ENCODE measurements around the gene MCRIP1. TPM values are rescaled to one million over a fixed set of nuclear protein-coding genes. Genes with fewer than 3 reads are reported as not detected.

MCRIP1 gene
- total RNA-seq, 1 donor from 2014 or later = 218 TPM

DNA sequence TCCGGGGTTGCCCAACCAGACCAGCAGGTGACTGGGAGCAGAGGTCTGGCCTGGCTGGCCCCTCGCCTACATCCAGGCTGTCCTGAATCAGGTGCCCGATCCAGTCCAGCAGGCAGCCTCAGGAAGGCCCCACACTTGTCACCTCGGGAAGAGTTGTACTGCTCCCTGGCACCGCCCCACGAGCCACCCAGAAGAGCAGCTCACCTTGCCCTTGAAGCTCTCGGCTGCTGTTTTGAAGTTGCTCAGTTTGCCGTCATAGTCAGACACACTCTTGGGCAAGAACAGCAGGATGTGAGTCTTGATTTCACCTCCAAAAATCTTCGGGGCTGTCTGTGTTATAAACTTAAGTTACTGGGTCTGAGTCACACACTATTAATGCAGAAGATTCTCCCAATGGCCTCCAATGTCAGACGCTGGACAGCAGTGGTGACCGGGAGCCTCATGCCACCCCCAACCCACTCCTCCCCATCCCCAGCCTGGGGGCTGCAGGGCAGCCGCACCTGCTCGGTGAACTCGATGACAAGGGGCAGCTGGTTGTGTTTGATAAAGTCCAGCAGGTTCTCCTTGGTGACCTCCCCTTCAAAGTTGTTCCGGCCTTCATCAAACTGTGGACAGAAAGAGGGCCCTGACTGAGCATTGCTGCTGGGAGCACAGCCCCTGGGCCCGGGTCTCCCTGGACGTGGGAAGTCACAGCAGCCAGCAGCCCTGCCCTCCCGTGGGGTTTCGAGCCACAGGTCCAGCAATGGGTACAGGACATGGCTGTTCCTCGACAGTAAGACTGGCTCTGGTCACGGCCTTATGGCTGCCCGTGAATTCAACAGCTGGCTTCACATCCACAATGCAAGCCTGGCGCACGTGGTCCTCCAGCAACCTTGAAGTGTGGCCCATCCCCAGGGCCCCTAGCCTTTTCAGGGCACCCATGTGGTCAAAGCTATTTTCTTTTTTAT lies 13.9 kb upstream of the MCRIP1 start:
- H3K36me3 Mint-ChIP-seq (ENCODE audit: unreplicated experiment) = no peaks in the 10 kb centered on the region
- H3K4me1 Mint-ChIP-seq (ENCODE audit: low read depth, unreplicated experiment) = no peaks in the 10 kb centered on the region
- DNase-seq = no peak
- no peak overlapping the region for H3K4me3 Mint-ChIP-seq (ENCODE audit: unreplicated experiment)
- no peaks in the 10 kb centered on the region for H3K9me3 Mint-ChIP-seq (ENCODE audit: unreplicated experiment)
- no peak overlapping the region for H3K27ac Mint-ChIP-seq (ENCODE audit: unreplicated experiment)
- H3K27me3 Mint-ChIP-seq (ENCODE audit: unreplicated experiment) = peaks cover 5% of the 10 kb centered on the region
- TF ChIP-seq, protein P1, sequence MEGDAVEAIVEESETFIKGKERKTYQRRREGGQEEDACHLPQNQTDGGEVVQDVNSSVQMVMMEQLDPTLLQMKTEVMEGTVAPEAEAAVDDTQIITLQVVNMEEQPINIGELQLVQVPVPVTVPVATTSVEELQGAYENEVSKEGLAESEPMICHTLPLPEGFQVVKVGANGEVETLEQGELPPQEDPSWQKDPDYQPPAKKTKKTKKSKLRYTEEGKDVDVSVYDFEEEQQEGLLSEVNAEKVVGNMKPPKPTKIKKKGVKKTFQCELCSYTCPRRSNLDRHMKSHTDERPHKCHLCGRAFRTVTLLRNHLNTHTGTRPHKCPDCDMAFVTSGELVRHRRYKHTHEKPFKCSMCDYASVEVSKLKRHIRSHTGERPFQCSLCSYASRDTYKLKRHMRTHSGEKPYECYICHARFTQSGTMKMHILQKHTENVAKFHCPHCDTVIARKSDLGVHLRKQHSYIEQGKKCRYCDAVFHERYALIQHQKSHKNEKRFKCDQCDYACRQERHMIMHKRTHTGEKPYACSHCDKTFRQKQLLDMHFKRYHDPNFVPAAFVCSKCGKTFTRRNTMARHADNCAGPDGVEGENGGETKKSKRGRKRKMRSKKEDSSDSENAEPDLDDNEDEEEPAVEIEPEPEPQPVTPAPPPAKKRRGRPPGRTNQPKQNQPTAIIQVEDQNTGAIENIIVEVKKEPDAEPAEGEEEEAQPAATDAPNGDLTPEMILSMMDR (IDR thresholded peaks at IDR 0.05; ENCODE audit: partially characterized antibody, unreplicated experiment) = no peak

DNA sequence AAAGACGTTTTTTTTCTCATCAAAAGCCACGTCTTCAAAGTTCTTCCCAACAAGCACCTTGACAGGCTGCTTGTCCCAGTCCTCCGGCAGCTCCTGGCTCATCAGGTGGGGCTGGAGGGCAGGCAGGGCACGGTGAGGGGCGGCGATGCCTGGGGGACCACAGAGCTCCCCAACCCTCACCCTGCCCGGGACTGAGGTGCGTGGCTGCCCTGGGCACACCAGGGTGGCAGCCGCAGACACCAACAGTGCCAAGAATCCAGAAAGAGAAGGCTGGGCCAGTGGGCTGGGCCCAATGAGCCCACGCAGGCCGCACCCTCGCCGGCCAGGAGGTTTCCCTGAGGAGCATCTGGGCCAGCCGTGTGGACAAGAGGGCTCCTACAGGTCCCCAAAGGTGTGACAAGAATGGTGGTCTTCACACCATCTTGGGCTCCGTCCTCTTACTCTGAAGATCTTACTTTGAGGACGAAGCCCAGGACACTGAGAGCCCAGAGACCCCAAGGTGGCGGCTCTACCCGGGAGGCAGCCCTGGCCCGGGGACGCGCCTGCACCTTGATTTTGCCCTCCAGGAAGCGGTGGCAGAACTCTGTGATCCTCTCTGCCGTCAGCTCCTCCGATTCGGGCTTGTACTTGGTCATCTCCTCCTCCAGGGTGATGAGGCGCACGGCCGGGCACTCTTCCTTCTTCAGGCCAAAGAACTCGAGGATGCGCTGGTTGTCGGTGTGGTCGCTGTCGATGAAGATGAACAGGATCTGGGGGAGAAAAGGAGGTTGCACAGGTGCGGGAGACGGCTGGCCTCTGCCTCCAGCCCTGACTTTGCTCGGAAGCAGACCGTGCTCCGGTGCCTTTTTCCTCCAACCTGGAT lies 13.0 kb upstream of the MCRIP1 start:
- TF ChIP-seq, protein P1 (IDR thresholded peaks at IDR 0.05; ENCODE audit: partially characterized antibody, unreplicated experiment) = no peak
- Mint-ChIP-seq H3K4me3 (ENCODE audit: unreplicated experiment) (no peak overlapping the region), H3K27me3 (ENCODE audit: unreplicated experiment) (peaks cover 5% of the 10 kb centered on the region), H3K4me1 (ENCODE audit: low read depth, unreplicated experiment) (no peaks in the 10 kb centered on the region), H3K9me3 (ENCODE audit: unreplicated experiment) (no peaks in the 10 kb centered on the region), H3K27ac (ENCODE audit: unreplicated experiment) (no peak overlapping the region), H3K36me3 (ENCODE audit: unreplicated experiment) (no peaks in the 10 kb centered on the region)
- no peak for DNase-seq

DNA sequence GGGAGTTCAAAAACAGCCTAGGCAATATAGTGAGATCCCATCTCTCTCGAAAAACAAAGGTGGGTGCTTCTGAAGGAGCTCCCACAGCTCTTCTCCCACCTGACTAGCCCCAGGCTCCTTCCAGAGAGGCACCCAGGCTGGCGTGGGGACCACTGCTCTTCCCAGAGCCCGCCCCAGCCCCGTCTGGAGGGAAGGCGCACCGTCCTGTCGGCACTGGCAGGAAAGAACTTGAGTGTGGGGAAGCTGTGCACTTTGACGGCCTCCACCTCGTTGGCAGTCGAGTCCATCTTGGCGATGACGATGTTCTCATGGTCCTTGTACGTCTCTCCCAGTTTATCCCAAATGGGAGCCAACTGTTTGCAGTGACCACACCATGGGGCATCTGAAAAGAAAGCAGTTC lies 12.3 kb upstream of the MCRIP1 start:
- TF ChIP-seq, protein P1 (IDR thresholded peaks at IDR 0.05; ENCODE audit: partially characterized antibody, unreplicated experiment) = no peak
- Mint-ChIP-seq H3K36me3 (ENCODE audit: unreplicated experiment) (no peaks in the 10 kb centered on the region), H3K27ac (ENCODE audit: unreplicated experiment) (no peak overlapping the region), H3K4me3 (ENCODE audit: unreplicated experiment) (no peak overlapping the region), H3K4me1 (ENCODE audit: low read depth, unreplicated experiment) (no peaks in the 10 kb centered on the region), H3K9me3 (ENCODE audit: unreplicated experiment) (no peaks in the 10 kb centered on the region), H3K27me3 (ENCODE audit: unreplicated experiment) (peaks cover 5% of the 10 kb centered on the region)
- no peak for DNase-seq

DNA sequence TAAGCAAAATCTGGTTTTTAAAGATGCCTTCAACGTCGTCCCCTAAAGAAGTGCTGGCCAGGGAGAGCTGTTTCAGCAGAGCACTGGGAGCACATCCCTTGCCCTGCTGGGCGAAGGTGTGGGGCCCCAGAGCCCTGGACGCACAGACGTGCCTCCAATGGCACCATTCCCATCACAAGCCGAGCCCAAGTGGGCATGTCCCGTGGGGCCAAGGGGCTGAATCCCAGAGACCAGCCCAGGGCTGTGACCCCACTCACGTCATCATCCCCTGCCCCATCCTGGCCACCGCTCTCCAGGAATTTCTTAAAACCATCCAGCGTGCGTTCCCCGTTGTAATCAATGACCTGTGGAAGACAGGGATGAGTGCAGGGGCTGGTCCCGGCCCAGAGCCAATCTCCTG lies 11.8 kb upstream of the MCRIP1 start:
- TF ChIP-seq, protein P1 (IDR thresholded peaks at IDR 0.05; ENCODE audit: partially characterized antibody, unreplicated experiment) = no peak
- H3K27me3 Mint-ChIP-seq (ENCODE audit: unreplicated experiment) = peaks cover 5% of the 10 kb centered on the region

More for the DNA sequence above, 11.8 kb upstream of the MCRIP1 start:
- Mint-ChIP-seq H3K4me1 (ENCODE audit: low read depth, unreplicated experiment) (no peaks in the 10 kb centered on the region), H3K36me3 (ENCODE audit: unreplicated experiment) (no peaks in the 10 kb centered on the region), H3K4me3 (ENCODE audit: unreplicated experiment) (no peak overlapping the region), H3K27ac (ENCODE audit: unreplicated experiment) (no peak overlapping the region), H3K9me3 (ENCODE audit: unreplicated experiment) (no peaks in the 10 kb centered on the region)
- no peak for DNase-seq

Data from glutamatergic neuron (in vitro differentiated cells).